ENCODE measurements around the gene SUB1. TPM values are rescaled to one million over a fixed set of nuclear protein-coding genes. Genes with fewer than 3 reads are reported as not detected.

The SUB1 gene
- total RNA-seq, 1 experiment from 2014 or later = 288 TPM

DNA sequence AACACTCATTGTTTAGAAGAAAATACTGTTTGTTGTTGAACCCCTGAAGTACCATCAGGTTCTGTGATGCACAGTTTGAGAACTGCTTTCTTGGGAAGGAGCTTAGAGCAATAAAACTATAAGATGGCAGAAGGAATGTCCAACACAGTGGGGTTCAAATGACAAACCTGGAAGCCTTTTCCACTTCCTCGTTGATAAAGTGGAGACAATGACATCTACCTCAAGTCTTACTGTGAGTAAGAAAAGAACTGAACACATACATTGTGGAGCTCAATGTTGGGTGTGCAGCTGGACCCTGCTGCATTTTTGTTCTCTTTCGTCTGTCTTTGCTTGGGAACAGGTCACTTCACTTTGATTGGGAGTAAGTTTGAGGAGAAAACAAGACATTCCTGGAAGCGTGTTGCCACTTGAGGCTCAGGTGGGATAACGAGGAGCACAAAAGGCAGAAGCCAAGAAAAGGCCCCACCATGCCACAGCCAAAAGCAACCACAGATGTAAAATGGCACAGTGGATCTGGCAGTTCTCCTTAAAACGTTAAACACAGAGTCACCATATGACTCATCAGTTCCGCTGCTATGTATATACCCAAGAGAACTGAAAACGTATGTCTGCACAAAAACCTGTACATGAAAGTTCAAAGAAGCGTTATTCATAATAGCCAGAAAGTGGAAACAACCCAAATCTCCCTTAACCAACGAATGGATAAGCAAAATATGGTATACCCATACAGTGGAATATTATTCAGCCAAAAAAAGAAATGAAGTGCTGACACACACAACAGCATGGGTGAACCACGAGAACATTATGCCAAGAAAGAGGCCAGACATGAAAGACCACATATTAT, 42.9 kb upstream of the SUB1 start:
- no peak for DNase-seq

More for the DNA sequence above, 42.9 kb upstream of the SUB1 start:
- H2BK120ac ChIP-seq (ENCODE audit: low read depth, low read length, poor library complexity, severe bottlenecking) = no peak overlapping the region
- H2BK20ac ChIP-seq (ENCODE audit: low read depth, low read length, poor library complexity, severe bottlenecking) = no peak overlapping the region
- no peak overlapping the region for H3K23ac ChIP-seq (ENCODE audit: insufficient read length, low read depth, low read length)
- H3K9me3 ChIP-seq (ENCODE audit: control insufficient read depth, low read depth, low read length) = no peaks in the 10 kb centered on the region
- no peak overlapping the region for H2AFZ ChIP-seq (ENCODE audit: low read length)
- TF ChIP-seq, protein P1, sequence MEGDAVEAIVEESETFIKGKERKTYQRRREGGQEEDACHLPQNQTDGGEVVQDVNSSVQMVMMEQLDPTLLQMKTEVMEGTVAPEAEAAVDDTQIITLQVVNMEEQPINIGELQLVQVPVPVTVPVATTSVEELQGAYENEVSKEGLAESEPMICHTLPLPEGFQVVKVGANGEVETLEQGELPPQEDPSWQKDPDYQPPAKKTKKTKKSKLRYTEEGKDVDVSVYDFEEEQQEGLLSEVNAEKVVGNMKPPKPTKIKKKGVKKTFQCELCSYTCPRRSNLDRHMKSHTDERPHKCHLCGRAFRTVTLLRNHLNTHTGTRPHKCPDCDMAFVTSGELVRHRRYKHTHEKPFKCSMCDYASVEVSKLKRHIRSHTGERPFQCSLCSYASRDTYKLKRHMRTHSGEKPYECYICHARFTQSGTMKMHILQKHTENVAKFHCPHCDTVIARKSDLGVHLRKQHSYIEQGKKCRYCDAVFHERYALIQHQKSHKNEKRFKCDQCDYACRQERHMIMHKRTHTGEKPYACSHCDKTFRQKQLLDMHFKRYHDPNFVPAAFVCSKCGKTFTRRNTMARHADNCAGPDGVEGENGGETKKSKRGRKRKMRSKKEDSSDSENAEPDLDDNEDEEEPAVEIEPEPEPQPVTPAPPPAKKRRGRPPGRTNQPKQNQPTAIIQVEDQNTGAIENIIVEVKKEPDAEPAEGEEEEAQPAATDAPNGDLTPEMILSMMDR (conservative IDR thresholded peaks at IDR 0.05) = no peak
- no peak overlapping the region for H2BK12ac ChIP-seq (ENCODE audit: insufficient read length, low read depth, low read length)
- no peak overlapping the region for H2AK5ac ChIP-seq (ENCODE audit: insufficient read length, low read length)
- H3K27me3 ChIP-seq (ENCODE audit: insufficient read depth, low read length) = no peaks in the 10 kb centered on the region
- no peak overlapping the region for H3K9ac ChIP-seq (ENCODE audit: extremely low read depth, insufficient read length, low read length)
- H3K79me1 ChIP-seq (ENCODE audit: insufficient read depth, low read depth, low read length, poor library complexity, severe bottlenecking) = no peaks in the 10 kb centered on the region
- Mint-ChIP-seq H3K4me1 (peaks cover under 1 to 2% of the 10 kb centered on the region in 2 experiments; a peak in 2 of 4 replicates), H3K27me3 (ENCODE audit: low read depth) (peaks cover 2% of the 10 kb centered on the region; the same call in 1 of the 2 replicates), H3K9me3 (no peaks in the 10 kb centered on the region), H3K4me3 (no peak overlapping the region), H3K36me3 (ENCODE audit: insufficient read depth in 1 of 3, low read depth in 3 of 3) (no peaks in the 10 kb centered on the region), H3K27ac (no peak overlapping the region)
- H3K27ac ChIP-seq (ENCODE audit: insufficient read length, low read depth, low read length) = no peak overlapping the region
- H3K4me2 ChIP-seq (ENCODE audit: insufficient read depth, insufficient read length, low read length) = no peak overlapping the region
- H4K5ac ChIP-seq (ENCODE audit: insufficient read length, low read depth, low read length) = no peak overlapping the region
- H3K79me2 ChIP-seq (ENCODE audit: insufficient read depth, low read length) = no peaks in the 10 kb centered on the region
- no peak overlapping the region for H4K91ac ChIP-seq (ENCODE audit: insufficient read length, low read depth, low read length)
- H3K56ac ChIP-seq (ENCODE audit: insufficient read length, low read depth, low read length) = no peak overlapping the region
- no peak overlapping the region for H2BK5ac ChIP-seq (ENCODE audit: insufficient read length, low read length)
- no peaks in the 10 kb centered on the region for H4K20me1 ChIP-seq (ENCODE audit: control insufficient read depth, insufficient read depth, insufficient read length)
- H3K23me2 ChIP-seq (ENCODE audit: insufficient read length, low read depth, low read length, poor library complexity, severe bottlenecking) = no peaks in the 10 kb centered on the region
- H4K8ac ChIP-seq (replicated peaks; ENCODE audit: insufficient read length, low read depth, low read length) = no peak overlapping the region
- WGBS (ENCODE audit: extremely low coverage, insufficient read length, low lambda C conversion rate) = no CpG with 5 or more reads among the region's 10 CpGs
- H3K4ac ChIP-seq (ENCODE audit: low read depth, low read length) = no peak overlapping the region
- no peak overlapping the region for H2BK15ac ChIP-seq (ENCODE audit: low read depth, low read length)
- no peak overlapping the region for H3K14ac ChIP-seq (ENCODE audit: insufficient read depth, low read length)
- no peaks in the 10 kb centered on the region for H3K4me1 ChIP-seq (ENCODE audit: insufficient read depth, low read length)
- no peak overlapping the region for H3K18ac ChIP-seq (ENCODE audit: insufficient read length, low read depth, low read length)
- H3T11ph ChIP-seq (ENCODE audit: low read length) = no peak overlapping the region

All from H9 (cell line).